Measurements from ENCODE around the gene LRRN4CL.

GRCh38 chr11:62702246-62702645 lies 12.9 kb upstream of the LRRN4CL start:
- TF ChIP-seq CTCF (IDR thresholded peaks at IDR 0.05): no peak
- TF ChIP-seq POLR2A (IDR thresholded peaks at IDR 0.05; ENCODE audit: low read depth): no peak
- no peak for TF ChIP-seq EP300 (IDR thresholded peaks at IDR 0.05)
